LNCaP clone FGC (cell line): ENCODE measurements around the gene PPP6R1.

Source experiments
- DNase-seq: peaks from one replicate; pipeline ENCODE4 v3.0.0-alpha.2; 2011; ENCODE audit warnings: low read depth
- H3K4me3 ChIP-seq: 2 replicates; pipeline ENCODE4 v1.5.1; 2011; ENCODE audit warnings: mild to moderate bottlenecking, low read depth, low read length, control low read depth
- TF ChIP-seq, protein P1 (sequence below): IDR thresholded peaks from 2 replicates; pipeline ENCODE4 v1.5.1; 2012; ENCODE audit warnings: mild to moderate bottlenecking; ENCODE audit not compliant: control insufficient read depth, insufficient read depth; ENCODE audit errors: extremely low read depth

PPP6R1 gene

GRCh38 chr19:55273978-55274707 is 15.3 kb upstream of the PPP6R1 start:
- TF ChIP-seq, protein P1, sequence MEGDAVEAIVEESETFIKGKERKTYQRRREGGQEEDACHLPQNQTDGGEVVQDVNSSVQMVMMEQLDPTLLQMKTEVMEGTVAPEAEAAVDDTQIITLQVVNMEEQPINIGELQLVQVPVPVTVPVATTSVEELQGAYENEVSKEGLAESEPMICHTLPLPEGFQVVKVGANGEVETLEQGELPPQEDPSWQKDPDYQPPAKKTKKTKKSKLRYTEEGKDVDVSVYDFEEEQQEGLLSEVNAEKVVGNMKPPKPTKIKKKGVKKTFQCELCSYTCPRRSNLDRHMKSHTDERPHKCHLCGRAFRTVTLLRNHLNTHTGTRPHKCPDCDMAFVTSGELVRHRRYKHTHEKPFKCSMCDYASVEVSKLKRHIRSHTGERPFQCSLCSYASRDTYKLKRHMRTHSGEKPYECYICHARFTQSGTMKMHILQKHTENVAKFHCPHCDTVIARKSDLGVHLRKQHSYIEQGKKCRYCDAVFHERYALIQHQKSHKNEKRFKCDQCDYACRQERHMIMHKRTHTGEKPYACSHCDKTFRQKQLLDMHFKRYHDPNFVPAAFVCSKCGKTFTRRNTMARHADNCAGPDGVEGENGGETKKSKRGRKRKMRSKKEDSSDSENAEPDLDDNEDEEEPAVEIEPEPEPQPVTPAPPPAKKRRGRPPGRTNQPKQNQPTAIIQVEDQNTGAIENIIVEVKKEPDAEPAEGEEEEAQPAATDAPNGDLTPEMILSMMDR = no peak
- DNase-seq = no peak
- no peak overlapping the region for H3K4me3 ChIP-seq

- TF ChIP-seq, protein P1 = no peak
- no peak for DNase-seq
- H3K4me3 ChIP-seq = no peak overlapping the region
These were observed 13.3 kb upstream of the PPP6R1 start for GRCh38 chr19:55272142-55272541.

- no peak for DNase-seq
- H3K4me3 ChIP-seq = no peak overlapping the region
- TF ChIP-seq, protein P1 = no peak
These were observed 11.5 kb upstream of the PPP6R1 start for GRCh38 chr19:55270172-55270942.

- TF ChIP-seq, protein P1 = no peak
- no peak for DNase-seq
- no peak overlapping the region for H3K4me3 ChIP-seq
These were observed 10.5 kb upstream of the PPP6R1 start for GRCh38 chr19:55269299-55269698.

- TF ChIP-seq, protein P1 = no peak
- H3K4me3 ChIP-seq = no peak overlapping the region
- no peak for DNase-seq
These were observed 8.0 kb upstream of the PPP6R1 start for GRCh38 chr19:55266840-55267239.

DNA sequence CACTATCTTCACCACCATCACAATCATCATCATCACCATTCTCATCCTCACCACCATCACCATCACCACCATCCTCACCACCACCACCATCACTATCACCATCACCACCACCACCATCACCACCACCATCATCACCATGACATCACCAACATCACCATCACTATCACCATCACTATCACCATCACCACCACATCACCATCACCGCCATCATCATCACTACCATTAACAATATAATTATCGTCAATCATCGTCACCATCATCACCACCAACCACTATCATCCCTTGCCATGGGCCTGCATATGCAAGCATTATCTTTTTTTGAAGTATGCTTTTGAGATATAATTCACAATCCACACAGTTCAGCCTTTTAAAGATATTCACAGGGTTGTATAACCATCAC is 7.6 kb upstream of the PPP6R1 start:
- TF ChIP-seq, protein P1 = no peak
- no peak for DNase-seq
- H3K4me3 ChIP-seq = no peak overlapping the region
